ENCODE data around the gene FOXD1.

FOXD1 gene

GRCh38 chr5:73436535-73437100 is 12.0 kb downstream of the FOXD1 start:
- peak overlapping the region; percentile 33 for H3K4me3 ChIP-seq (ENCODE audit: low read depth, low read length)
- peak; percentile 49 for DNase-seq (ENCODE audit: low read depth, low spot score)
- in situ Hi-C loops (cut with HindIII; ENCODE audit: low sequenced_read_pairs) = no loop called here
- TF ChIP-seq, protein P1, sequence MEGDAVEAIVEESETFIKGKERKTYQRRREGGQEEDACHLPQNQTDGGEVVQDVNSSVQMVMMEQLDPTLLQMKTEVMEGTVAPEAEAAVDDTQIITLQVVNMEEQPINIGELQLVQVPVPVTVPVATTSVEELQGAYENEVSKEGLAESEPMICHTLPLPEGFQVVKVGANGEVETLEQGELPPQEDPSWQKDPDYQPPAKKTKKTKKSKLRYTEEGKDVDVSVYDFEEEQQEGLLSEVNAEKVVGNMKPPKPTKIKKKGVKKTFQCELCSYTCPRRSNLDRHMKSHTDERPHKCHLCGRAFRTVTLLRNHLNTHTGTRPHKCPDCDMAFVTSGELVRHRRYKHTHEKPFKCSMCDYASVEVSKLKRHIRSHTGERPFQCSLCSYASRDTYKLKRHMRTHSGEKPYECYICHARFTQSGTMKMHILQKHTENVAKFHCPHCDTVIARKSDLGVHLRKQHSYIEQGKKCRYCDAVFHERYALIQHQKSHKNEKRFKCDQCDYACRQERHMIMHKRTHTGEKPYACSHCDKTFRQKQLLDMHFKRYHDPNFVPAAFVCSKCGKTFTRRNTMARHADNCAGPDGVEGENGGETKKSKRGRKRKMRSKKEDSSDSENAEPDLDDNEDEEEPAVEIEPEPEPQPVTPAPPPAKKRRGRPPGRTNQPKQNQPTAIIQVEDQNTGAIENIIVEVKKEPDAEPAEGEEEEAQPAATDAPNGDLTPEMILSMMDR (IDR thresholded peaks at IDR 0.05; ENCODE audit: low read depth, low read length) = no peak

DNA sequence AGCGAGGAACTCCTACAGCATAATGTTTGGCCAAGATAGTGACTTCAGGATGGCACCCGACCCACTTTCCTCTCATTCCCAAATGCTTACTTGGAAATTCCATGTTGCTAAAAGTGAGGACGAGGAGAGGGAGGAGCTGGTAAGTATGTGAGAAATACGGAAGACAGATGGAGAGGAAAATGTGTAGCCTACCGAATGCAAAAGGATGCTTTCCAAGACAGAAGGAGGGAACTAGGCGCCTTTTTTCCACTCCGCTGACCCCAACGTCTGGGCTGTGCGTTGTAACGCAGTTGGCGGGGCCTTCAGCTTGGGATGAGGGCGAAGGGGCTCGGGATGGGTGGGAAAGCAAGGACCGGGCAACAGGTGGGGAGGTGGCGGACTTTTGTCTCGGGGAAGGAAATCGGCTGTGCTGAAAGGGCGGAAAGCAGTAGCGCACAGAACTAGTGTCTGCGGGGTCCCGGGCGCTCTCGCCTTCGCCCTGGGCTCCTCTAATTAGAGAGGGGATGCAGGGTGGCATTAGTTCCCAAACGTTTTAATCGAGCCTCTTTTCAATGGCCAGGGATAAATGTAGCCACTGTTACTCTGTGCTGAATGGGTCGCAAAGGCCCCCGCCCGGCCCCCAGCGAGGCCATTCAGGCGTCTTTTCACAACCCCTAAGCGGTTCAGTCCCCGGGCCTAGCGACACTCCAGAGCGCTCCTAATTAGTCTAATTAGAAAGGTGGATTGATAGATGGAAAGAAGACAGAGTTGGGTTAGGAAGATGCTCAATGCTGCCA is 12.6 kb downstream of the FOXD1 start:
- peak; percentile 35 for DNase-seq (ENCODE audit: low read depth, low spot score)
- in situ Hi-C loops (cut with HindIII; ENCODE audit: low sequenced_read_pairs) = no loop called here
- peak overlapping the region; percentile 33 for H3K4me3 ChIP-seq (ENCODE audit: low read depth, low read length)
- TF ChIP-seq, protein P1 (IDR thresholded peaks at IDR 0.05; ENCODE audit: low read depth, low read length) = no peak

- H3K4me3 ChIP-seq (ENCODE audit: low read depth, low read length) = no peak overlapping the region
- in situ Hi-C loops (cut with HindIII; ENCODE audit: low sequenced_read_pairs) = no loop called here
- TF ChIP-seq, protein P1 (IDR thresholded peaks at IDR 0.05; ENCODE audit: low read depth, low read length) = no peak
- DNase-seq (ENCODE audit: low read depth, low spot score) = no peak
Observed at GRCh38 chr5:73434907-73435306, 13.7 kb downstream of the FOXD1 start.

DNA sequence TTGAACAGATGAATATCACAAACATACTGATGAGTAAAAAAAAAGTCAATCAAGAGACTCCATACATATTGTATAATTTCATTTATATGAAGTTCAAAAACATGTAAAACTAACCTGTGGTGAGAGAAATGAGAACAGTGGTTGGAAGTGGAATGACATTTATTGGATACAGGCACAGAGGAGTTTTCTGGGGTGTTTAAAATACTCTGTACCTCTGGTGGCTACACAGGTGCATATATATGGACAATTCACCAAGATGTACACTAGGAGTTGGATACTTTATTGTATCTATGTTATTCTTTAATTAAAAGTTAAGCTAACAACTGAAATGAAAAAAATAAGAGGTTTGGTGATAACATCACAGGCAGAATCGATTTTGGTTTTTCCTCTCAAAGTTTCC is 14.1 kb downstream of the FOXD1 start:
- peak; percentile 25 for DNase-seq (ENCODE audit: low read depth, low spot score)
- in situ Hi-C loops (cut with HindIII; ENCODE audit: low sequenced_read_pairs) = no loop called here
- TF ChIP-seq, protein P1 (IDR thresholded peaks at IDR 0.05; ENCODE audit: low read depth, low read length) = peak; percentile 5
- no peak overlapping the region for H3K4me3 ChIP-seq (ENCODE audit: low read depth, low read length)

DNA sequence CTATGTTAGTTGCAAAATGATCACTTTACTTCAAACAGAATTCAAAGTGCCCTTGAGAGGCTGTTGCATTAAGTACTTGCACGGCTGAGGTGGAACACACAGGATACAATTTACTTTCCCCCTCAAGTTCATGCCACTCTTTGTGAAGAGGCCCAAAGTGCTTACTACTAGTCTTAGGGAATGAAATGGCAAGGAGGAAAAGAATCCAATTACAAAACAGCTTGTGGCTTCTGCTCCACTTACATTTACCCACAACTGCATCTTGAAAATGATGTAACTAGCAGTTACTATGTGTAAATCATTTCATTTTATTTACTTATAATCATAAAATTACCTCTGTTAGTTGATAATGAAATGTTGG is 14.6 kb downstream of the FOXD1 start:
- in situ Hi-C loops (cut with HindIII; ENCODE audit: low sequenced_read_pairs) = no loop called here
- no peak overlapping the region for H3K4me3 ChIP-seq (ENCODE audit: low read depth, low read length)
- DNase-seq (ENCODE audit: low read depth, low spot score) = peak; percentile 62
- TF ChIP-seq, protein P1 (IDR thresholded peaks at IDR 0.05; ENCODE audit: low read depth, low read length) = no peak

DNA sequence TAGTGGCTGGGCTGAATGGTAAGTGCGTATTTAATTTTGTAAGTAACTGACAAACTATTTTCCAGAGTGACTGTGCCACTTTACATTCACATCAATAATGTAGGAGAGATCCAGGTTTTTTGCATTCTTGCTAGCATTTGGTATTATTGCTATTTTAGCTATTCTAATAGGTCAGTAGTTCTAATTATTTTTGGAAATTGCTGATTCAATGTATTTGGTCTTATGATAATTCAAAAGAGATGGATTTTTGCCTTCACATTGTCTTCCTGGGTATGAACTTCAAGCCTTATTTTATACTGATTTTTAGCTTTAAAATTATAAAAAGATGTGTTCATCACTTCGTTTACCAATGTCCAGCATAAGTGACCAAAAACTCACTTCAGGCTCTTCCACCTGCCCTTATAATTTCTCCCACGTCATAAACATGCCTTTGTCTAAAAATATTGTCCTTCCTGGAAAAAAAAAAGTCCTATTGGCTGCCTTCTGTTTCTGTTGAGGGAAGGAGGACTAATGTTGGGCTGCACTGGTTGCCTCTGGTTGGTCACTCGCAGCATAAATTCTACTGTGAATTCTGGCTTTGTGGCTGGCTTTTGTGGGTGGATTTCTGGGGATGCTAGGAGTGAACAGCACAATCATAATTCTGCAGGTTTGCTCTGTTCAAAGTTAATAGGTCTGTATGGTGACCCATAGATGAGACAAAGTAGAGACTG is 15.2 kb downstream of the FOXD1 start:
- TF ChIP-seq, protein P1 (IDR thresholded peaks at IDR 0.05; ENCODE audit: low read depth, low read length) = no peak
- H3K4me3 ChIP-seq (ENCODE audit: low read depth, low read length) = no peak overlapping the region
- in situ Hi-C loops (cut with HindIII; ENCODE audit: low sequenced_read_pairs) = no loop called here
- peak; percentile 18 for DNase-seq (ENCODE audit: low read depth, low spot score)
